Mesendoderm (in vitro differentiated cells): ENCODE data around the gene IGSF23.

Experiments
- DNase-seq: peaks from one replicate; pipeline ENCODE4 v3.0.0; 2013
- H2AK5ac ChIP-seq: 2 replicates; pipeline ENCODE4 v1.6.1; 2013; ENCODE audit warnings: low read length, inconsistent platforms
- H2BK120ac ChIP-seq: 2 replicates; pipeline ENCODE4 v1.6.1; 2013; ENCODE audit warnings: low read depth, mild to moderate bottlenecking, low read length, moderate library complexity, mixed read lengths
- H2BK15ac ChIP-seq: replicated peaks from 2 replicates; pipeline ENCODE4 v1.6.1; 2013; ENCODE audit warnings: low read depth, mild to moderate bottlenecking, moderate library complexity
- H2BK5ac ChIP-seq: 2 replicates; pipeline ENCODE4 v1.6.1; 2013; ENCODE audit warnings: low read length, inconsistent platforms
- H3K18ac ChIP-seq: 2 replicates; pipeline ENCODE4 v1.6.1; 2013; ENCODE audit warnings: mild to moderate bottlenecking, low read length, mixed read lengths
- H3K23ac ChIP-seq: one replicate; pipeline ENCODE4 v1.6.1; 2013; ENCODE audit warnings: low read length
- H3K27ac ChIP-seq: 2 replicates; pipeline ENCODE4 v1.5.1; 2013; ENCODE audit warnings: low read depth, mild to moderate bottlenecking, inconsistent platforms, low read length, moderate library complexity
- H3K27me3 ChIP-seq: 2 replicates; pipeline ENCODE4 v1.6.1; 2013; ENCODE audit warnings: low read length, control low read depth, mild to moderate bottlenecking, inconsistent platforms; ENCODE audit not compliant: insufficient read depth, poor library complexity
- H3K36me3 ChIP-seq: 2 replicates; pipeline ENCODE4 v1.6.1; 2013; ENCODE audit warnings: low read length, inconsistent platforms; ENCODE audit not compliant: control insufficient read depth, insufficient read depth
- H3K4ac ChIP-seq: one replicate; pipeline ENCODE4 v1.6.1; 2013; ENCODE audit warnings: low read depth, mild to moderate bottlenecking, low read length, moderate library complexity
- H3K4me1 ChIP-seq: 2 replicates; pipeline ENCODE4 v1.6.1; 2013; ENCODE audit warnings: low read depth, low read length, inconsistent platforms; ENCODE audit not compliant: control insufficient read depth
- H3K4me2 ChIP-seq: 2 replicates; pipeline ENCODE4 v1.6.1; 2013; ENCODE audit warnings: low read length
- H3K4me3 ChIP-seq: 2 replicates; pipeline ENCODE4 v1.5.1; 2013; ENCODE audit warnings: mild to moderate bottlenecking, low read length
- H3K56ac ChIP-seq: one replicate; pipeline ENCODE4 v1.6.1; 2013; ENCODE audit warnings: low read length
- H3K79me1 ChIP-seq: 2 replicates; pipeline ENCODE4 v1.6.1; 2013; ENCODE audit warnings: low read length, inconsistent platforms
- H3K79me2 ChIP-seq: 2 replicates; pipeline ENCODE4 v1.6.1; 2013; ENCODE audit warnings: mild to moderate bottlenecking, low read length; ENCODE audit not compliant: control insufficient read depth, insufficient read depth
- H3K9ac ChIP-seq: 2 replicates; pipeline ENCODE4 v1.6.1; 2013; ENCODE audit warnings: low read length, inconsistent platforms
- H4K5ac ChIP-seq: one replicate; pipeline ENCODE4 v1.6.1; 2013; ENCODE audit warnings: low read length
- H4K8ac ChIP-seq: one replicate; pipeline ENCODE4 v1.6.1; 2013; ENCODE audit warnings: low read depth, mild to moderate bottlenecking, control low read depth, low read length, moderate library complexity
- WGBS: extraction: QIAGEN DNeasy Blood & Tissue Kit; methylation state at CpG from one replicate; pipeline ENCODE4 v1.1.7; 2013; ENCODE audit warnings: low lambda C conversion rate, missing lambda C conversion rate; ENCODE audit not compliant: insufficient coverage; ENCODE audit errors: extremely low coverage; 5-methylcytosine and 5-hydroxymethylcytosine counted together

IGSF23 gene

DNA sequence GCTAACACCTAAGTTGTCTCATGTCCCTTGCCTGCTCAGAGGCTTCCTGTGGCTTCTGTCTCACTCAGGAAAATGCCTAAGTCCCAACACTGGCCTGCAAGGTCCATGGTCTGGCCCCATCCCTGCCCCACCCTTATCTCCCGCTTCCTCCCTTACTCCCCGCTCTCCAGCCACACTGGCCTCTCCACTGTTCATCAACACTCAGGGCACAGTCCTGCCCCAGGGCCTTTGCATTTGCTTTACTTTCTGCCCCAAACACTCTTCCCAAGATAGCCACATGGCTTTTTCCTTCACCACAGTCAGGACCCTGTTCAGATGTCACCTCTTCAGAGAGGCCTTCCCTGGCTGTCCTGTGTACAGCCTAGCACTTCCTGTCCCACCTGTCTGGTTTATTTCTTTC is 32.1 kb upstream of the IGSF23 start:
- Histone ChIP-seq H3K27me3 (no peaks in the 10 kb centered on the region), H2AK5ac (peak overlapping the region; percentile 60), H3K79me2 (no peaks in the 10 kb centered on the region), H3K4me1 (no peaks in the 10 kb centered on the region), H3K4me2 (no peak overlapping the region), H4K5ac (no peak overlapping the region), H3K4ac (no peak overlapping the region), H2BK5ac (no peak overlapping the region), H3K79me1 (no peaks in the 10 kb centered on the region), H4K8ac (no peak overlapping the region), H3K9ac (no peak overlapping the region), H3K27ac (no peak overlapping the region), H3K4me3 (no peak overlapping the region), H3K18ac (no peak overlapping the region), H2BK15ac (no peak overlapping the region), H3K36me3 (no peaks in the 10 kb centered on the region), H2BK120ac (no peak overlapping the region), H3K23ac (no peak overlapping the region), H3K56ac (peak overlapping the region; percentile 17)
- DNase-seq = no peak
- no CpG with 5 or more reads among the region's 2 CpGs for WGBS

DNA sequence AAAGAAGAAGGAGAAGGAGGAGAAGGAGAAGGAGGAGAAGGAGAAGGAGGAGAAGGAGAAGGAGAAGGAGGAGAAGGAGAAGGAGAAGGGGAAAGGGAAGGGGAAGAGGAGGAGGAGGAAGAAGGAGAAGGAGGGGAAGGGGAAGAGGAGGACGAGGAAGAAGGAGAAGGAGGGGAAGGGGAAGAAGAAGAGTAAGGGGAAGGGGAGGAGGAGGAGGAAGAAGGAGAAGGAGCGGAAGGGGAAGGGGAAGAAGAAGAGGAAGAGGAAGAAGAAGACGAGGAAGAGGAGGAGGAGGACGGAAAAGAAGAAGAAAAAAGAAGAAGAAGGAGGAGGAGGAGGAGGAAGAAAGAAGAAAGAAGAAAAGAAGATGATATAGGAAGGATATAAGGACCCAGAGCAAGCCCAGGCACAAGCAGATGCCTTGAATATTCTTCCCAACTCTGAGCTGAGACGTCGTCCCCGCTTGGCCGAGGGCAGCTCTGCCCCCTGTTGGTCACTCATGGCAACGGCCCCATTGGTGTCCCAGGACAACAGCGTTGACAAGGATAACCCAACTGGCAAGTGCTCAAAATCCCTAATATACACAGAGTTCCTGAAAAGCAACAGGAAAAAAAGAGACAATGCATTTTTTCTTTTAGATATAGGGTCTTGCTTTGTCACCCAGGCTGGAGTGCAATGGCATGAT is 30.6 kb upstream of the IGSF23 start:
- H4K8ac ChIP-seq = no peak overlapping the region
- no peaks in the 10 kb centered on the region for H3K36me3 ChIP-seq
- H3K27me3 ChIP-seq = no peaks in the 10 kb centered on the region
- no peaks in the 10 kb centered on the region for H3K4me1 ChIP-seq
- no peak overlapping the region for H3K4ac ChIP-seq
- no peak overlapping the region for H2BK5ac ChIP-seq
- H4K5ac ChIP-seq = no peak overlapping the region
- no peaks in the 10 kb centered on the region for H3K79me1 ChIP-seq
- no peak overlapping the region for H2BK15ac ChIP-seq
- WGBS = 100% methylated on average over 1 of the region's 10 CpGs
- no peak overlapping the region for H3K4me2 ChIP-seq
- no peak overlapping the region for H2AK5ac ChIP-seq
- H3K27ac ChIP-seq = no peak overlapping the region
- H3K4me3 ChIP-seq = no peak overlapping the region
- H3K56ac ChIP-seq = peak overlapping the region; percentile 54
- H3K18ac ChIP-seq = no peak overlapping the region
- H2BK120ac ChIP-seq = no peak overlapping the region
- H3K9ac ChIP-seq = no peak overlapping the region
- no peak overlapping the region for H3K23ac ChIP-seq
- DNase-seq = peak; percentile 73
- H3K79me2 ChIP-seq = no peaks in the 10 kb centered on the region

DNA sequence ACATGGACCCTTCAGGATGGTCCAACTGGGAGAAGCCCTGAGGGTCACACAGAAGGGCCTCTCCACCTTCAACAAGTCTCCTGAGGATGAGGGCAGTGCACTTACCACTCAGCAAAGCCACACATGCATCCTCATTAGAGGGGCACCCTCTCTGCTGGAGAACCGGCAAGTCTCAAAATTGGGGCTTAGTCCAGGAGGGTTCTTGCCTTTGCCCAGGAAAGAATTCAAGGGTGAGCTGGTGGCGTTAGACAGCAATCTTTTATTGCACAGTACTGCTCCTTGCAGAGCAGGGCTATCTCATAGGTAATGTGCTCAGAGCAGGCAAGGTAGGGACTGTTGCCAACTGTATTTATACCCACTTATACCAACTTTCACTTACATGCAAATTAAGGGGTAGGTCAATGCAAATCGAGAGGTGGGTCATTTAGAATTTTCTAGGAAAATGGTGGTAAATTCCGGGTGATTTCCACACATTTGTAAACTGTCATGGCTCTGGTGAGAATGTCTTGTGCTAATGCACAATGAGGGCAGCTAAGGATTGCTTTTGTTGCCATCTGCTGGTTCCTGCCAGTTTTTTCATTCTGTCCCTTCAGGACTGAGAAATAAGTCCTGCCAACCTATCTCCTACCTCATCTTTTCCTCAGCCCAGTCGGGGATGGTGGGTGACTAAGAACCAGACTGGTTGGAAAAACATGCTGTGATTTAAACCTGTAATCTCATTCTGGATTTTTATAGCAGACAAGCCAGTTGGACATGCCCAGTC is 27.8 kb upstream of the IGSF23 start:
- WGBS = no CpG with 5 or more reads among the region's 5 CpGs
- H3K4ac ChIP-seq = no peak overlapping the region
- H4K5ac ChIP-seq = no peak overlapping the region
- H3K56ac ChIP-seq = no peak overlapping the region
- H2AK5ac ChIP-seq = no peak overlapping the region
- no peak overlapping the region for H3K9ac ChIP-seq
- H2BK120ac ChIP-seq = no peak overlapping the region
- H3K23ac ChIP-seq = no peak overlapping the region
- H3K36me3 ChIP-seq = no peaks in the 10 kb centered on the region
- no peak for DNase-seq
- H3K4me2 ChIP-seq = no peak overlapping the region
- no peaks in the 10 kb centered on the region for H3K79me1 ChIP-seq
- H3K4me1 ChIP-seq = no peaks in the 10 kb centered on the region
- H3K4me3 ChIP-seq = no peak overlapping the region
- no peak overlapping the region for H2BK5ac ChIP-seq
- H3K18ac ChIP-seq = no peak overlapping the region
- H3K27ac ChIP-seq = no peak overlapping the region
- no peak overlapping the region for H4K8ac ChIP-seq
- no peaks in the 10 kb centered on the region for H3K79me2 ChIP-seq
- no peak overlapping the region for H2BK15ac ChIP-seq
- H3K27me3 ChIP-seq = no peaks in the 10 kb centered on the region

GRCh38 chr19:44587963-44588770 is 25.2 kb upstream of the IGSF23 start:
- H3K4me2 ChIP-seq = no peak overlapping the region
- H2AK5ac ChIP-seq = no peak overlapping the region
- no peaks in the 10 kb centered on the region for H3K36me3 ChIP-seq
- H3K4me3 ChIP-seq = no peak overlapping the region
- no peak overlapping the region for H3K18ac ChIP-seq
- DNase-seq = peak; percentile 49
- H2BK120ac ChIP-seq = no peak overlapping the region
- H2BK15ac ChIP-seq = no peak overlapping the region
- H3K9ac ChIP-seq = no peak overlapping the region
- no peak overlapping the region for H2BK5ac ChIP-seq
- no peak overlapping the region for H3K27ac ChIP-seq
- H4K8ac ChIP-seq = no peak overlapping the region
- no peaks in the 10 kb centered on the region for H3K79me1 ChIP-seq
- H3K27me3 ChIP-seq = no peaks in the 10 kb centered on the region
- no peak overlapping the region for H4K5ac ChIP-seq
- H3K4me1 ChIP-seq = peaks cover 1% of the 10 kb centered on the region
- no peaks in the 10 kb centered on the region for H3K79me2 ChIP-seq
- WGBS = no CpG with 5 or more reads among the region's 2 CpGs
- no peak overlapping the region for H3K23ac ChIP-seq
- H3K4ac ChIP-seq = no peak overlapping the region
- no peak overlapping the region for H3K56ac ChIP-seq

DNA sequence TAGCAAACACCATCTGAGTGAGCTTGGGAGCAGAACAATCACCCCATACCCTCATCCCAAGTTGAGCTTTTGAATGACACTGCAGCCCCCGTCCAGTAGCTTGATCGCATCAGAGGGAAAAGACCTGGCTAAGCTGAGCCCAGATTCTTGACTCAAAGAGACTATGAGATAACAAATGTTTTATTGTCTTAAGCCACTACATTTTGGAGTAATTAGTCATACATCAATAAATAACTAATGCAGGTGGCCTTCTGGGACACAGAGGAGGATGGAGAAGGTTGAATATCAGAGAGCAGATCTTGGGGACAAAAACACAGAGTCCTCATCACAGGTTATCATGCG is 24.6 kb upstream of the IGSF23 start:
- Histone ChIP-seq H3K36me3 (no peaks in the 10 kb centered on the region), H3K18ac (no peak overlapping the region), H2AK5ac (no peak overlapping the region), H3K9ac (no peak overlapping the region), H2BK15ac (no peak overlapping the region), H4K5ac (no peak overlapping the region), H2BK120ac (no peak overlapping the region), H4K8ac (no peak overlapping the region), H3K27me3 (no peaks in the 10 kb centered on the region), H3K4ac (no peak overlapping the region), H3K4me2 (no peak overlapping the region), H3K4me3 (no peak overlapping the region), H3K27ac (no peak overlapping the region), H3K79me1 (no peaks in the 10 kb centered on the region), H3K23ac (no peak overlapping the region), H3K56ac (no peak overlapping the region), H2BK5ac (no peak overlapping the region), H3K4me1 (peaks cover 4% of the 10 kb centered on the region), H3K79me2 (no peaks in the 10 kb centered on the region)
- no peak for DNase-seq
- no CpG with 5 or more reads among the region's 3 CpGs for WGBS
